Ishikawa (cell line): Measurements from ENCODE around the gene CACNA1G.

ENCODE experiments used
- CEBPB ChIP-seq: IDR thresholded peaks from 2 replicates; pipeline ENCODE4 v1.6.1; 2012
- EGR1 ChIP-seq: IDR thresholded peaks from 2 replicates; pipeline ENCODE4 v1.6.1; 2012
- EP300 ChIP-seq: IDR thresholded peaks from 2 replicates; pipeline ENCODE4 v1.6.1; 2012; ENCODE audit warnings: borderline replicate concordance
- FOXM1 ChIP-seq: IDR thresholded peaks from 2 replicates; pipeline ENCODE4 v1.6.1; 2012; ENCODE audit warnings: low read depth, borderline replicate concordance
- MAX ChIP-seq: IDR thresholded peaks from 2 replicates; pipeline ENCODE4 v1.6.1; 2012
- NFIC ChIP-seq: IDR thresholded peaks from 2 replicates; pipeline ENCODE4 v1.6.1; 2012
- RAD21 ChIP-seq: IDR thresholded peaks from 2 replicates; pipeline ENCODE4 v1.6.1; 2012; ENCODE audit warnings: low read depth
- TAF1 ChIP-seq: IDR thresholded peaks from 2 replicates; pipeline ENCODE4 v1.6.1; 2012; ENCODE audit warnings: low read depth, mild to moderate bottlenecking
- TCF12 ChIP-seq: IDR thresholded peaks from 2 replicates; pipeline ENCODE4 v1.6.1; 2012; ENCODE audit warnings: low read depth
- USF1 ChIP-seq: IDR thresholded peaks from 2 replicates; pipeline ENCODE4 v1.6.1; 2012
- YY1 ChIP-seq: IDR thresholded peaks from 2 replicates; pipeline ENCODE4 v1.6.1; 2012; ENCODE audit warnings: low read depth
- ZBTB7A ChIP-seq: IDR thresholded peaks from 2 replicates; pipeline ENCODE4 v1.6.1; 2012; ENCODE audit warnings: low read depth
- TF ChIP-seq, protein P1 (sequence below): IDR thresholded peaks from 2 replicates; pipeline ENCODE4 v1.6.1; 2012; ENCODE audit warnings: low read depth, mild to moderate bottlenecking

DNA sequence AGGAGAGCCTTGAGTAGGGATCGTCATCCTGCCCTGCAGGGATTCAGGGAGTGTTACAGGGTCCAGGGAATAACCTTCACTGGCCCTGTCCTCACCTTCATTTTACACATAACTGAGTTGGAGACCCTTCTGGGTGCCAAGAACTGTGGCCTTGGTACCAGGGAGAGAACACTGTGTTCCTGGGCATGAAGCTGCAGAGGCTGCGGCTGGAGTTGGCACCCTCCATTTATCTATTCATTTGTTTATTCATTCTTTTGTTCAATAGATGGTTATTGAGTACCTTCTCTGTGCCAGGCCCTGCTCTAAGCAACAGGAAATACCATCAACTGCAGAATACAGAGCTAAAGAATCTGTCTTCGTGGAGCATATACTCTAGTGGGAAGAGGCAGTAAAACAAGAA, 80.8 kb downstream of the CACNA1G start:
- TF ChIP-seq FOXM1 (no peak), TAF1 (no peak), NFIC (no peak), CEBPB (no peak), USF1 (no peak), MAX (no peak), EP300 (no peak), YY1 (no peak), RAD21 (no peak), TCF12 (no peak), EGR1 (no peak), ZBTB7A (no peak)
- TF ChIP-seq, protein P1, sequence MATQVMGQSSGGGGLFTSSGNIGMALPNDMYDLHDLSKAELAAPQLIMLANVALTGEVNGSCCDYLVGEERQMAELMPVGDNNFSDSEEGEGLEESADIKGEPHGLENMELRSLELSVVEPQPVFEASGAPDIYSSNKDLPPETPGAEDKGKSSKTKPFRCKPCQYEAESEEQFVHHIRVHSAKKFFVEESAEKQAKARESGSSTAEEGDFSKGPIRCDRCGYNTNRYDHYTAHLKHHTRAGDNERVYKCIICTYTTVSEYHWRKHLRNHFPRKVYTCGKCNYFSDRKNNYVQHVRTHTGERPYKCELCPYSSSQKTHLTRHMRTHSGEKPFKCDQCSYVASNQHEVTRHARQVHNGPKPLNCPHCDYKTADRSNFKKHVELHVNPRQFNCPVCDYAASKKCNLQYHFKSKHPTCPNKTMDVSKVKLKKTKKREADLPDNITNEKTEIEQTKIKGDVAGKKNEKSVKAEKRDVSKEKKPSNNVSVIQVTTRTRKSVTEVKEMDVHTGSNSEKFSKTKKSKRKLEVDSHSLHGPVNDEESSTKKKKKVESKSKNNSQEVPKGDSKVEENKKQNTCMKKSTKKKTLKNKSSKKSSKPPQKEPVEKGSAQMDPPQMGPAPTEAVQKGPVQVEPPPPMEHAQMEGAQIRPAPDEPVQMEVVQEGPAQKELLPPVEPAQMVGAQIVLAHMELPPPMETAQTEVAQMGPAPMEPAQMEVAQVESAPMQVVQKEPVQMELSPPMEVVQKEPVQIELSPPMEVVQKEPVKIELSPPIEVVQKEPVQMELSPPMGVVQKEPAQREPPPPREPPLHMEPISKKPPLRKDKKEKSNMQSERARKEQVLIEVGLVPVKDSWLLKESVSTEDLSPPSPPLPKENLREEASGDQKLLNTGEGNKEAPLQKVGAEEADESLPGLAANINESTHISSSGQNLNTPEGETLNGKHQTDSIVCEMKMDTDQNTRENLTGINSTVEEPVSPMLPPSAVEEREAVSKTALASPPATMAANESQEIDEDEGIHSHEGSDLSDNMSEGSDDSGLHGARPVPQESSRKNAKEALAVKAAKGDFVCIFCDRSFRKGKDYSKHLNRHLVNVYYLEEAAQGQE = no peak
